Endometrial microvascular endothelial cells (primary cell): ENCODE measurements around the gene LRRC8A. TPM values are rescaled to one million over a fixed set of nuclear protein-coding genes. Genes with fewer than 3 reads are reported as not detected.
"Not testable (repeated sequence)": the region's sequence is repeated elsewhere in the genome, so short reads cannot be mapped to it uniquely, and the experiment has no call there.

ENCODE experiments used
- in situ Hi-C: cut with HindIII; loops from 2 replicates; pipeline ENCODE4 v1.10.0; 2017; ENCODE audit warnings: low sequenced_read_pairs, low pct_unique_long_range_greater_than_20kb; ENCODE audit errors: inconsistent ontology term
- total RNA-seq: library from RNA; depleted of rRNA; stranded (reverse); fragments of >200 nt; gene quantifications from one replicate; pipeline ENCODE4 v1.2.3, GENCODE V29; 2015; ENCODE audit errors: inconsistent ontology term

The LRRC8A gene
- total RNA-seq, 1 donor from 2014 or later: 91.1 TPM

DNA sequence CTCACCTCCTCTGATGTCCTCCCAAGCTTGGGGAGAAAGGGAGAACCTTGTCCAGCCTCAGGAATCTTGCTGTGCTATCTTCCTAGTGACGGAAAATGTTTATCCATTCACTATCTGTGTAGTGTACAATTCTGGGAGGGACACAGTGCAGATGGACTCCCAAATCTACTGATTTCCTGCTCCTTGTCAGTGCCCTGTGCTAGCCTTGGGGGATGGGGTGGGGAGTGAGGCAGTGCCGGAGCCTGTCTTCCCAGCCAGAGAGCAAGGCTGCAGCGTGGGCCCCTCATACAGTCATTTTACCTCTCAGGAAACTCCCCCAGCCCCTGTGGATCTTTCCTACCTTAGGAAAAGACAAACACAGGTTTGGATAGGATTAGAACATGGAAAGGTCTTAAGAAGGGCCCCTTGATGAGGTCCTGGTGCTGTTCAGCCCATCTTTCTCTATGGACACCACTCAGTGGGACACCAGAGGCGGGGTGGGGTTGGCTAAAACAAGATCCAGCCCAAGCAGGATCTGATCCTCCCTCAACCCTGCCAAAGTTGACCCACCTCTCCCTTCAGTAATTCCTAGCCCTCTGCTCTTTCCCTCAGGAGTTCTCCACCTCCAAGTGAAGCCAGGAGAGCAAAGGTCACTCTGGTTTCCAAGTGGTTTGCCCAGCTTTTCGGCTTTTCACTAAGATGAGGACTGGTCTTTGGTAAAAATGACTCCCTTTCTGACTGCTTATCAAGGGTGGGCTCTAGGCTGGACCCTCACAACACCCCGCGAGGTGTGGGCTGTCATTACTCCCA is 62.1 kb downstream of the LRRC8A start:
- in situ Hi-C loops: no loop called here

DNA sequence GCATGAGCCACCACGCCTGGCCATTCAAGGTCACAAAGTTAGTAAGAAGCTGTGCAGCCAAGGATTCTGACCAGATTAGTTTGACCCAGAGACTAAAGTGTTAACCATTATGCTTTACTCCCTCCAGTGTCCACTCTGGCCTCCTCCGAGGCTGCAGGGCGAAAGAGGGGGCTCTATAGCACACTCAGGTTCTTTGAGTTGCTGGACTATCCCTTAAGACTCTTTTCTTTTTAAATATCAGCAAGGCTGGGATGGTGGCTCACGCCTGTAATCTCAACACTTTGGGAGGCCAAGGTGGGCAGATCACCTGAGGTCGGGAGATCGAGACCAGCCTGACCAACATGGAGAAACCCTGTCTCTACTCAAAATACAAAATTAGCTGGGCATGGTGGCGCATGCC is 63.0 kb downstream of the LRRC8A start:
- in situ Hi-C loops: not testable (repeated sequence)

GRCh38 chr9:128945798-128946501 is 64.0 kb downstream of the LRRC8A start:
- in situ Hi-C loops: no loop called here

DNA sequence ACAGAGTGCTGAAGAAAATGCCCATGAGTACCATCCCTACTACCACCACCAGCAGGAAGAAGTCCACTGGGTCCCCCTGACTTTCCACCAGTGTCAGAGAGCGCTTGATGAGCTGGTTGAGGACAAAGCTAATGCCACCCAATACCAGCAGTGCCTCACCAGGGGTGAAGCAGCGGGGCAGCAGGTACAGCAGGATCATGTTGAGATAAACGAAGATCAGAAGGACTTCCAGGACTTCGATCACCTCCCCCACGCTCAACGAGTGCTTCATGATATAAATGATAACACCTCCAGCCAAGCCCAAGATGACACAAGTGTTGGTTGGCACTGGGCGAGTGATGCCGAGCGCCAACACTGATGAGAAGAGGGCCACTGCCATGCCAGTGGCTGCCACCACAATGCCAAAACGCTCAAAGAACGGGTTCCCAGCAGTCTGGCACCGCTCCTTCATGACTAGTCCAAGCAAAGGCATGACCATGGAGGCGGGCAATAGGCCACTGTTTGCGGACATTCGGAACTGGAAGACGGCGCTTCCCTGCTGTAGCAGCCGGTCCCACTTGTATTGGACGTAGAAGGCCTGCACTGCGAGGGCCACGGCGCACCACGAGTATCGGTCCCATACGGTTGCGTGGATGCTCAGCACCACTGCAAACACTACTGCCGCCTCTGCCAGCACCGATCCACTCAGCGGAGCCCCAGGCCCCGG is 64.8 kb downstream of the LRRC8A start:
- in situ Hi-C loops: no loop called here

- in situ Hi-C loops: no loop called here
These were observed 65.3 kb downstream of the LRRC8A start for GRCh38 chr9:128947277-128947526.

GRCh38 chr9:128947527-128948301 is 65.8 kb downstream of the LRRC8A start, which contains the start of the genes DOLK and NUP188:
Gene DOLK, minus strand, starts transcription at chr9:128947603. Its CDS starts 300 bp downstream, at chr9:128947303.
Gene NUP188, plus strand, starts transcription at chr9:128947699. Its CDS starts 21 bp downstream, at chr9:128947720.
- in situ Hi-C loops: no loop called here

- in situ Hi-C loops: not testable (repeated sequence)
These were observed 79.5 kb downstream of the LRRC8A start for GRCh38 chr9:128961403-128961802.

Other genes with a start within 250 kb of the LRRC8A start
- 112 TPM for gene DYNC2I2, start 225.3 kb upstream of the LRRC8A start, total RNA-seq
- gene SET, start 192.9 kb upstream of the LRRC8A start, total RNA-seq: 410 TPM
- 33.1 TPM for gene PKN3, start 179.6 kb upstream of the LRRC8A start, total RNA-seq
- gene ZDHHC12, start 158.0 kb upstream of the LRRC8A start, total RNA-seq: 101 TPM
- 38.4 TPM for gene ZER1, start 110.2 kb upstream of the LRRC8A start, total RNA-seq
- 19.1 TPM for gene TBC1D13, start 94.9 kb upstream of the LRRC8A start, total RNA-seq
- gene ENDOG, start 63.6 kb upstream of the LRRC8A start, total RNA-seq: 20.6 TPM
- 27.0 TPM for gene SPOUT1, start 52.3 kb upstream of the LRRC8A start, total RNA-seq
- 12.3 TPM for gene KYAT1, start 183 bp upstream of the LRRC8A start, total RNA-seq
- gene PHYHD1, start 38.8 kb downstream of the LRRC8A start, total RNA-seq: 0.09 TPM
- 37.3 TPM for gene DOLK, start 65.5 kb downstream of the LRRC8A start, total RNA-seq
- gene NUP188, start 65.6 kb downstream of the LRRC8A start, total RNA-seq: 49.2 TPM
- 59.8 TPM for gene SH3GLB2, start 146.2 kb downstream of the LRRC8A start, total RNA-seq
- 28.1 TPM for gene MIGA2, start 154.5 kb downstream of the LRRC8A start, total RNA-seq
- 23.8 TPM for gene DOLPP1, start 199.0 kb downstream of the LRRC8A start, total RNA-seq
- 49.0 TPM for gene CRAT, start 228.7 kb downstream of the LRRC8A start, total RNA-seq
- 163 TPM for gene PTPA, start 229.3 kb downstream of the LRRC8A start, total RNA-seq